ENCODE data around the gene PLEKHA5.

DNA sequence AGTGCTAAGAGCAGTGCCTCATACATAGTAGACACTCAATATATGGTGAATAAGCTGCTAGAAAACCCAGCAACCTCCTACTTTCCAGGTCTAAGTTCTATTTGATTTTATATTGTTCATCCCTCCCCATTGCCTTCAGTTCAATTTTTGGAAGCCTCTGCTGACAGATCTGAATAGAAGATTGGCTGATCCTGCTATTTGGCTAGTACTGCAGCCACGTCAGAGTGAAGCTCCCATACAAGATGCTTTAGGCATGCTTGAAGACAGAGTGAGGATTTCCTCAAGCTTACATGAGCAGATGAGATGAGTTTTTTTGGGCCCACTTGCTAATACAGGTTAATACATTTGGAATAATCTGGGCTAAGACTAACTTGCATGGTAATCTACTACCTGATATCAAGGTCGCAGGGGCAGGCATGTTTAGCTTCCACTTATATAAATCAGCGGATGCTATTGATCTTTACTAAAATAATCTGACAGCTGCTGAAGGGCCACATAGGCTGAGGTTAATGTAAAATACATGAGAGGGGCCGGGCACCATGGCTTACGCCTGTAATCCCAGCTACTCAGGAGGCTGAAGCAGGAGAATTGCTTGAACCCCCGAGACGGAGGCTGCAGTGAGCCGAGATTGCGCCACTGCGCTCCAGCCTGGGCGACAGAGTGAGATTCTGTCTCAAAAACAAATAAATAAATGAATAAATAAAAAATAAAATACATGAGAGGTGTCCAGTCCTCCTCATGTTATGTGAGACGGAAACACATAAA lies 293.8 kb downstream of the PLEKHA5 start:
- TF ChIP-seq, protein P1, sequence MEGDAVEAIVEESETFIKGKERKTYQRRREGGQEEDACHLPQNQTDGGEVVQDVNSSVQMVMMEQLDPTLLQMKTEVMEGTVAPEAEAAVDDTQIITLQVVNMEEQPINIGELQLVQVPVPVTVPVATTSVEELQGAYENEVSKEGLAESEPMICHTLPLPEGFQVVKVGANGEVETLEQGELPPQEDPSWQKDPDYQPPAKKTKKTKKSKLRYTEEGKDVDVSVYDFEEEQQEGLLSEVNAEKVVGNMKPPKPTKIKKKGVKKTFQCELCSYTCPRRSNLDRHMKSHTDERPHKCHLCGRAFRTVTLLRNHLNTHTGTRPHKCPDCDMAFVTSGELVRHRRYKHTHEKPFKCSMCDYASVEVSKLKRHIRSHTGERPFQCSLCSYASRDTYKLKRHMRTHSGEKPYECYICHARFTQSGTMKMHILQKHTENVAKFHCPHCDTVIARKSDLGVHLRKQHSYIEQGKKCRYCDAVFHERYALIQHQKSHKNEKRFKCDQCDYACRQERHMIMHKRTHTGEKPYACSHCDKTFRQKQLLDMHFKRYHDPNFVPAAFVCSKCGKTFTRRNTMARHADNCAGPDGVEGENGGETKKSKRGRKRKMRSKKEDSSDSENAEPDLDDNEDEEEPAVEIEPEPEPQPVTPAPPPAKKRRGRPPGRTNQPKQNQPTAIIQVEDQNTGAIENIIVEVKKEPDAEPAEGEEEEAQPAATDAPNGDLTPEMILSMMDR (optimal IDR thresholded peaks at IDR 0.05 in 1 of 3, IDR thresholded peaks at IDR 0.05 in 1 of 3, conservative IDR thresholded peaks at IDR 0.05 in 1 of 3; ENCODE audit: extremely low read depth in 1 of 3, insufficient read depth in 2 of 3, low read length in 3 of 3) = no peak
- TF ChIP-seq EZH2 (IDR thresholded peaks at IDR 0.05; ENCODE audit: low read length) = no peak

Measured in keratinocyte (primary cell).